AG10803 (cell line): ENCODE results near the gene FOXP1.

Experiments used
- DNase-seq: peaks from one replicate; pipeline ENCODE4 v3.0.0; 2010; ENCODE audit warnings: low read depth
- H3K4me3 ChIP-seq: 2 replicates; pipeline ENCODE4 v1.5.1; 2011; ENCODE audit warnings: mild to moderate bottlenecking, low read length, control low read depth
- TF ChIP-seq, protein P1 (sequence below): conservative IDR thresholded peaks from 2 replicates; pipeline ENCODE4 v1.5.1; 2011; ENCODE audit warnings: mild to moderate bottlenecking, low read length, control low read depth, inconsistent platforms

FOXP1 gene

DNA sequence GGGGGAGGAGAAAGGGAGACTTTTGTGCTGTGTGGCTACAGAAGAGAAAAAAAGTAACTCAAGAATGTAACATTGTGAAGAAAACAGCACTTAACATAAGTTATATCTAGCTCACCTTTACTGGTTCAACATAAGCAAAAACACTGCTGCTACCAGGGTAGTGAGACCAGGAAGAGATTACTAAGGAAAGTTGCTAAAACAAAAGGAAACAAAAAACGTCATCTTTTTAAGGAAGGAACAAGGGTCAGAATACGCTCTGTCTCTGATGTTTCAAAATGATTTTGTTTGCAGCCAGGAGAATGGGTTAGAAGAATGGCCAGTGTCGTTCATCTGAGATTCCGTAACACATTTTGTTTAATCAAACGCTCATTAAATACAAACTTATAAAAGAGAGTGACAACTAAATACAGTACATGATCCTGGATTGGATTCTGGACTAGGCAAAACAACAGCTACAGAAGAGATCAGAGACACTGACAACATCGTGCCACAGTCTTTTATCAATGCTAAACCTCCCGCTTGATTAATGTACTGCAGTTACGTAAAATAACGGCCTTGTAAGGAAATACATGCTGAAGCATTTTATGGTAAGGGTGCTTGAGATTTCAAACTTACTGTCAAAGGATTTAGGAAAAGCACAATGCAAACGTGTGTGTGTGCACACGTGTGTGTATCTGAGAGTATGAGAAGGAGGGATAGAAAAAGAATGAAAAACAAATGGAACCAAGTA is 67.7 kb downstream of the FOXP1 start:
- TF ChIP-seq, protein P1, sequence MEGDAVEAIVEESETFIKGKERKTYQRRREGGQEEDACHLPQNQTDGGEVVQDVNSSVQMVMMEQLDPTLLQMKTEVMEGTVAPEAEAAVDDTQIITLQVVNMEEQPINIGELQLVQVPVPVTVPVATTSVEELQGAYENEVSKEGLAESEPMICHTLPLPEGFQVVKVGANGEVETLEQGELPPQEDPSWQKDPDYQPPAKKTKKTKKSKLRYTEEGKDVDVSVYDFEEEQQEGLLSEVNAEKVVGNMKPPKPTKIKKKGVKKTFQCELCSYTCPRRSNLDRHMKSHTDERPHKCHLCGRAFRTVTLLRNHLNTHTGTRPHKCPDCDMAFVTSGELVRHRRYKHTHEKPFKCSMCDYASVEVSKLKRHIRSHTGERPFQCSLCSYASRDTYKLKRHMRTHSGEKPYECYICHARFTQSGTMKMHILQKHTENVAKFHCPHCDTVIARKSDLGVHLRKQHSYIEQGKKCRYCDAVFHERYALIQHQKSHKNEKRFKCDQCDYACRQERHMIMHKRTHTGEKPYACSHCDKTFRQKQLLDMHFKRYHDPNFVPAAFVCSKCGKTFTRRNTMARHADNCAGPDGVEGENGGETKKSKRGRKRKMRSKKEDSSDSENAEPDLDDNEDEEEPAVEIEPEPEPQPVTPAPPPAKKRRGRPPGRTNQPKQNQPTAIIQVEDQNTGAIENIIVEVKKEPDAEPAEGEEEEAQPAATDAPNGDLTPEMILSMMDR, result no peak
- H3K4me3 ChIP-seq, result no peak overlapping the region

DNA sequence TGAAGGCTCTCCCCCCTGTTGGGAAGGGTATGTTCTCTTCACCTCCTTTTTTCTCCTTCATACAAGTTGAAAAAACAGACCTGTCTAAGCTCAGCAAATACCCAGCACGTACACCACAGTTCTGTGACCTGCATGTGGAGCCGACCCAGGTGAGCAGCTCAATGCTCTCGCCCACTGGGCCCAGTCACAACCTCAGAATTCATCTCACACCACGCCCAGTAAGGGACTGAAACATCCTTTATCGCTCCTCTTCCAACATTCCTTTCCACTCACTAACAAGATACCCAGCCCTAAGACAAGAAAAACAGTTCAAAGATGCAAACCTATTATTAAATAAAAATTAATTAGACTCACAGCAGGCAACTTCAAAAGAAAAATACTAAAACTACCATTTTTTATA is 68.9 kb downstream of the FOXP1 start:
- H3K4me3 ChIP-seq, result no peak overlapping the region
- DNase-seq, result peak; percentile 33
- TF ChIP-seq, protein P1, result no peak

More for the DNA sequence above, 67.7 kb downstream of the FOXP1 start:
- no peak for DNase-seq

DNA sequence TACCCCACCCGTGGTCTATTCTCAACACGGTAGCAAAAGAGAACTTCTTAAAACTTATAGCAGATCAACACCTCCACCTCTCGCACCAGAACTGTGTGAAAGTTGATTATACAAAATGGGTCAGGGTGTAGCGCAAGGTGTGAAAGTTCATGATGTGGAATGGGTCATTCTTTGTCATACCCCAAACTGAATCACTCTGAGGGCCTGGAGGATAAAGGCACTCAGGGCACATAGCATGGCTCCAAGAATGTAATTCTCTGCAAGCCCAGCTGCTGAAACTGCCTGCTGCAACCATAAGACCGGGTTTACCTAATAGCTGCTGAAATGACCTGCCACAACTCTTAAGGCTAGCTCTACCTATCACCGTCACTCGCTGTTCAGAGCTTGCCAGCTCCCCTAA is 70.0 kb downstream of the FOXP1 start:
- no peak for DNase-seq

DNA sequence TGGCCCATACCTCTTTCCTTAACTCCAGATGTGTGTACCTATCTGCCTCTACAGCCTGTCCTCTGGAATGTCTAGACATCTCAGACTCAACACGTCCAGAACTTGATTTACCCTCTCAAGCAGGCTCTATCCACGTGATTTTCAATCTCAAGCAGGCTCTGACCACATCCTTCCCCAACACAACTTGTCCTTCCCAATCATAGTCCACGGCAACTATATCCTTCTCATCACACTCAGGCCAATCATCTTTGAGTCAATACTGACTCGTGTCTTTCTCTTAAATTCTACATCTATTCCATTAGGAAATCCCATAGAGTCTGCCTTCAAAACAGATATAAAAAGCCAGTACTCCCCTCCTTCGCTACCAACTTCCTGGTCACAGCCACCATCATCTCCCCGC is 70.4 kb downstream of the FOXP1 start:
- no peak overlapping the region for H3K4me3 ChIP-seq
- TF ChIP-seq, protein P1, result no peak
- no peak for DNase-seq

More for the DNA sequence above, 70.0 kb downstream of the FOXP1 start:
- no peak overlapping the region for H3K4me3 ChIP-seq
- TF ChIP-seq, protein P1, result no peak

DNA sequence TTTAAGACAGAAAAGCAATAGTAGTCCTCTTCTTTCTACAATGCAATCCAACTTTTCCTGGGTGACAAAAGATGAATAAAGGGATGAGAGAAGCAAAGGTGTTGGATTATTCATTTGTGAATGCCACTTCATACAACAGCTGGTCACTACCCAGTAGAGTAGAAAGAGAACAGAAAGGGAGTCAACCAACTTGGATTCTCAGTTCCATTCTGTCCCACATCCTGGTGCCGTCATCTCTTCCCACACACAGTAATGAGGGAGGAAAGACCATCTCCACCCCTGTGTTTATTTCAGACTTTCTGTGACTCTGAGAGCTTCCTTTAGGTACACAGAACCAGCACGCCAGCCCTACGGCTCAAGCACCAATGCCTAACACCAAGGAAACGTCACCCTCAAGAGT is 71.0 kb downstream of the FOXP1 start:
- no peak overlapping the region for H3K4me3 ChIP-seq
- TF ChIP-seq, protein P1, result no peak
- no peak for DNase-seq

DNA sequence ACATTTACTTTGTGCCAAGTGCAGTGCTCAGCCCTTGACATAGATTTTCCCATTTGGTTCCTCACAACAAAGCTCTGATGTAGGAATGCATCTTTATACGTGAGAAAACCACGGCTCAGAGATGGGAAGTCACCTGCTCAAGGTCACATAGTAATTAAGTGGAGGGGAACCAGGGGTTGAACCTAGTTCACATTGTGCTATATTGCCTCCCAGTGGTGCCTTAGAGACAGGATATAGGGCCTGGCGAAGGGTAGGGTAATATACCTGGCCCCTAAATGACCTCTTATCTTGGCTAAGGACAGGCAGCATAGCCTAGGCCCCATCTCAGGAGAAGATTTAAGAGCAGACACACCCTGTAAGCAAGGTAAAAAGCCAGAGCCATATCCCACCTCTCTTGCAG is 71.5 kb downstream of the FOXP1 start:
- no peak for DNase-seq
- TF ChIP-seq, protein P1, result no peak
- H3K4me3 ChIP-seq, result no peak overlapping the region

DNA sequence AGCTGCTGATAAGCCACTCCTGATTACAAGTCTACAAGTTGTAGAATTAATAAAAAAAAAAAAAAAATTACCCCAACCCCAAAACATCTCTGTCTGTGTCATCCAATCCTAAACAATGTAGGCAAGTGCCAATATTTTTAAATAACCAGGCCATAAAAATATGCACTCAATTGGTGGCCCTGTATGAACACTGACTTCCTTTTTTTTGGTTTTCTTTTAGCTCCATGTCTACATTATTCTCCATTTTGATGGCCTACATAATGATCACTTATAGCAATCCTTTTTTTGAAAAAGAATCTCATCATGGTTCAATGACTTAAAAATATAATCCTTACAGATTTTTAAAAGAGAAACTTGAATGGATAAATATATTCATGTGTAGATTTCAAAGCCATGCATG is 72.1 kb downstream of the FOXP1 start:
- H3K4me3 ChIP-seq, result no peak overlapping the region
- TF ChIP-seq, protein P1, result no peak
- DNase-seq, result no peak
